Stimulated activated CD8-positive, alpha-beta memory T cell treated with anti-CD3 and anti-CD28 coated beads, Interleukin-2, amount 100 ng/mL, for 48 hours (primary cell): Measurements from ENCODE around the gene ARCN1.
A peak's percentile ranks its signal among the peaks of the same experiment; 100 is the strongest.

Experiments
- DNase-seq, 2 donors: peaks; one replicate each; pipeline ENCODE4 v3.0.0-alpha.2; 2020; ENCODE audit warnings: low read depth in 2 of 2

The ARCN1 gene

GRCh38 chr11:118621071-118621783, 49.0 kb downstream of the ARCN1 start:
- DNase-seq: peak; percentile 8 to 36

- DNase-seq: no peak
These were observed 49.7 kb downstream of the ARCN1 start for GRCh38 chr11:118621784-118622375.

GRCh38 chr11:118622376-118623268, 50.4 kb downstream of the ARCN1 start:
- DNase-seq: no peak

GRCh38 chr11:118623269-118623655, 51.1 kb downstream of the ARCN1 start:
- no peak for DNase-seq

GRCh38 chr11:118625036-118625690, 53.0 kb downstream of the ARCN1 start:
- no peak for DNase-seq

GRCh38 chr11:118625976-118626375, 53.8 kb downstream of the ARCN1 start:
- no peak for DNase-seq

- DNase-seq: no peak
These were observed 55.4 kb downstream of the ARCN1 start for GRCh38 chr11:118627566-118627965.

GRCh38 chr11:118628031-118628430, 55.8 kb downstream of the ARCN1 start:
- DNase-seq: no peak

GRCh38 chr11:118628432-118628831, 56.2 kb downstream of the ARCN1 start:
- DNase-seq: no peak

- no peak for DNase-seq
These were observed 56.8 kb downstream of the ARCN1 start for GRCh38 chr11:118628861-118629549.

- DNase-seq: no peak
These were observed 57.8 kb downstream of the ARCN1 start for GRCh38 chr11:118629761-118630661.

- no peak for DNase-seq
These were observed 59.1 kb downstream of the ARCN1 start for GRCh38 chr11:118631142-118631909.

- DNase-seq: no peak
These were observed 60.5 kb downstream of the ARCN1 start for GRCh38 chr11:118632577-118633318.

GRCh38 chr11:118633319-118633690, 61.1 kb downstream of the ARCN1 start:
- no peak for DNase-seq

GRCh38 chr11:118633979-118634378, 61.8 kb downstream of the ARCN1 start:
- no peak for DNase-seq

- DNase-seq: no peak
These were observed 62.4 kb downstream of the ARCN1 start for GRCh38 chr11:118634431-118635236.

- no peak for DNase-seq
These were observed 63.0 kb downstream of the ARCN1 start for GRCh38 chr11:118635237-118635591.

- DNase-seq: no peak
These were observed 63.4 kb downstream of the ARCN1 start for GRCh38 chr11:118635642-118636041.
